Endothelial cell of hepatic sinusoid (primary cell): ENCODE measurements around the gene SCUBE1.
"Not testable (repeated sequence)": the region's sequence is repeated elsewhere in the genome, so short reads cannot be mapped to it uniquely, and the experiment has no call there.

Experiments
- in situ Hi-C: cut with HindIII; loops from 2 replicates; pipeline ENCODE4 v1.10.0; 2017; ENCODE audit warnings: low sequenced_read_pairs

Gene SCUBE1

GRCh38 chr22:43360576-43360975 lies 17.4 kb upstream of the SCUBE1 start:
- in situ Hi-C loops, result no loop called here

- in situ Hi-C loops, result no loop called here
Observed at GRCh38 chr22:43356881-43357280, 13.7 kb upstream of the SCUBE1 start.

- in situ Hi-C loops, result not testable (repeated sequence)
Observed at GRCh38 chr22:43355688-43356087, 12.5 kb upstream of the SCUBE1 start.

- in situ Hi-C loops, result no loop called here
Observed at GRCh38 chr22:43351966-43352345, 8.8 kb upstream of the SCUBE1 start.

GRCh38 chr22:43349636-43350035 lies 6.5 kb upstream of the SCUBE1 start:
- in situ Hi-C loops, result loop anchor here (5.0 kb wide), 2 partner anchors 37 to 77 kb away; no protein-coding TSS in a partner anchor

GRCh38 chr22:43346521-43346929 lies 3.4 kb upstream of the SCUBE1 start:
- in situ Hi-C loops, result loop anchor here (5.0 kb wide), 2 partner anchors 34 to 74 kb away; no protein-coding TSS in a partner anchor

- in situ Hi-C loops, result loop anchor here (5.0 kb wide), 2 partner anchors 34 to 74 kb away; no protein-coding TSS in a partner anchor
Observed at GRCh38 chr22:43345761-43346301, 2.7 kb upstream of the SCUBE1 start.

GRCh38 chr22:43345356-43345755 lies 2.2 kb upstream of the SCUBE1 start:
- in situ Hi-C loops, result loop anchor here (5.0 kb wide), 2 partner anchors 33 to 73 kb away; no protein-coding TSS in a partner anchor

GRCh38 chr22:43344520-43344787 lies 1.3 kb upstream of the SCUBE1 start:
- in situ Hi-C loops, result no loop called here

GRCh38 chr22:43343670-43344519 lies 723 bp upstream of the SCUBE1 start:
- in situ Hi-C loops, result no loop called here

GRCh38 chr22:43342347-43343261 lies 568 bp downstream of the SCUBE1 start:
- in situ Hi-C loops, result no loop called here

GRCh38 chr22:43341565-43341964 lies 1.6 kb downstream of the SCUBE1 start:
- in situ Hi-C loops, result no loop called here

GRCh38 chr22:43338766-43339345 lies 4.3 kb downstream of the SCUBE1 start:
- in situ Hi-C loops, result no loop called here

- in situ Hi-C loops, result no loop called here
Observed at GRCh38 chr22:43337946-43338345, 5.2 kb downstream of the SCUBE1 start.

- in situ Hi-C loops, result no loop called here
Observed at GRCh38 chr22:43337385-43337784, 5.8 kb downstream of the SCUBE1 start.

GRCh38 chr22:43334378-43334777 lies 8.8 kb downstream of the SCUBE1 start:
- in situ Hi-C loops, result loop anchor here (5.0 kb wide), 1 partner anchor 97 kb away; no protein-coding TSS in a partner anchor

- in situ Hi-C loops, result loop anchor here (5.0 kb wide), 1 partner anchor 97 kb away; no protein-coding TSS in a partner anchor
Observed at GRCh38 chr22:43333978-43334377, 9.2 kb downstream of the SCUBE1 start.

GRCh38 chr22:43333156-43333555 lies 10.0 kb downstream of the SCUBE1 start:
- in situ Hi-C loops, result loop anchor here (5.0 kb wide), 1 partner anchor 96 kb away; no protein-coding TSS in a partner anchor

- in situ Hi-C loops, result loop anchor here (5.0 kb wide), 1 partner anchor 94 kb away; no protein-coding TSS in a partner anchor
Observed at GRCh38 chr22:43331698-43332097, 11.5 kb downstream of the SCUBE1 start.

GRCh38 chr22:43331069-43331451 lies 12.1 kb downstream of the SCUBE1 start:
- in situ Hi-C loops, result loop anchor here (5.0 kb wide), 1 partner anchor 94 kb away; no protein-coding TSS in a partner anchor
